Mesendoderm (in vitro differentiated cells): ENCODE data around the gene PTGER4. TPM values are rescaled to one million over a fixed set of nuclear protein-coding genes. Genes with fewer than 3 reads are reported as not detected.

ENCODE experiments used
- DNase-seq: peaks from one replicate; pipeline ENCODE4 v3.0.0; 2013
- H2AK5ac ChIP-seq: 2 replicates; pipeline ENCODE4 v1.6.1; 2013; ENCODE audit warnings: low read length, inconsistent platforms
- H2BK120ac ChIP-seq: 2 replicates; pipeline ENCODE4 v1.6.1; 2013; ENCODE audit warnings: low read depth, mild to moderate bottlenecking, low read length, moderate library complexity, mixed read lengths
- H2BK15ac ChIP-seq: replicated peaks from 2 replicates; pipeline ENCODE4 v1.6.1; 2013; ENCODE audit warnings: low read depth, mild to moderate bottlenecking, moderate library complexity
- H2BK5ac ChIP-seq: 2 replicates; pipeline ENCODE4 v1.6.1; 2013; ENCODE audit warnings: low read length, inconsistent platforms
- H3K18ac ChIP-seq: 2 replicates; pipeline ENCODE4 v1.6.1; 2013; ENCODE audit warnings: mild to moderate bottlenecking, low read length, mixed read lengths
- H3K23ac ChIP-seq: one replicate; pipeline ENCODE4 v1.6.1; 2013; ENCODE audit warnings: low read length
- H3K27ac ChIP-seq: 2 replicates; pipeline ENCODE4 v1.5.1; 2013; ENCODE audit warnings: low read depth, mild to moderate bottlenecking, inconsistent platforms, low read length, moderate library complexity
- H3K27me3 ChIP-seq: 2 replicates; pipeline ENCODE4 v1.6.1; 2013; ENCODE audit warnings: low read length, control low read depth, mild to moderate bottlenecking, inconsistent platforms; ENCODE audit not compliant: insufficient read depth, poor library complexity
- H3K36me3 ChIP-seq: 2 replicates; pipeline ENCODE4 v1.6.1; 2013; ENCODE audit warnings: low read length, inconsistent platforms; ENCODE audit not compliant: control insufficient read depth, insufficient read depth
- H3K4ac ChIP-seq: one replicate; pipeline ENCODE4 v1.6.1; 2013; ENCODE audit warnings: low read depth, mild to moderate bottlenecking, low read length, moderate library complexity
- H3K4me1 ChIP-seq: 2 replicates; pipeline ENCODE4 v1.6.1; 2013; ENCODE audit warnings: low read depth, low read length, inconsistent platforms; ENCODE audit not compliant: control insufficient read depth
- H3K4me2 ChIP-seq: 2 replicates; pipeline ENCODE4 v1.6.1; 2013; ENCODE audit warnings: low read length
- H3K4me3 ChIP-seq: 2 replicates; pipeline ENCODE4 v1.5.1; 2013; ENCODE audit warnings: mild to moderate bottlenecking, low read length
- H3K56ac ChIP-seq: one replicate; pipeline ENCODE4 v1.6.1; 2013; ENCODE audit warnings: low read length
- H3K79me1 ChIP-seq: 2 replicates; pipeline ENCODE4 v1.6.1; 2013; ENCODE audit warnings: low read length, inconsistent platforms
- H3K79me2 ChIP-seq: 2 replicates; pipeline ENCODE4 v1.6.1; 2013; ENCODE audit warnings: mild to moderate bottlenecking, low read length; ENCODE audit not compliant: control insufficient read depth, insufficient read depth
- H3K9ac ChIP-seq: 2 replicates; pipeline ENCODE4 v1.6.1; 2013; ENCODE audit warnings: low read length, inconsistent platforms
- H4K5ac ChIP-seq: one replicate; pipeline ENCODE4 v1.6.1; 2013; ENCODE audit warnings: low read length
- H4K8ac ChIP-seq: one replicate; pipeline ENCODE4 v1.6.1; 2013; ENCODE audit warnings: low read depth, mild to moderate bottlenecking, control low read depth, low read length, moderate library complexity
- WGBS: extraction: QIAGEN DNeasy Blood & Tissue Kit; methylation state at CpG from one replicate; pipeline ENCODE4 v1.1.7; 2013; ENCODE audit warnings: low lambda C conversion rate, missing lambda C conversion rate; ENCODE audit not compliant: insufficient coverage; ENCODE audit errors: extremely low coverage; 5-methylcytosine and 5-hydroxymethylcytosine counted together
- small RNA-seq: library from polyadenylated mRNA; stranded (forward); fragments of <200 nt; extraction: miRNeasy Mini kit (QIAGEN cat#:217004); gene quantifications from one replicate; pipeline ENCODE3, GENCODE V24; 2013; ENCODE audit not compliant: insufficient read depth

The PTGER4 gene

GRCh38 chr5:40736103-40736875 lies 56.6 kb downstream of the PTGER4 start:
- Histone ChIP-seq H3K79me2 (no peaks in the 10 kb centered on the region), H3K27ac (no peak overlapping the region), H3K9ac (no peak overlapping the region), H2BK15ac (no peak overlapping the region), H3K4me1 (peaks cover 1% of the 10 kb centered on the region), H3K36me3 (no peaks in the 10 kb centered on the region), H3K79me1 (no peaks in the 10 kb centered on the region), H4K5ac (no peak overlapping the region), H4K8ac (no peak overlapping the region), H3K4me2 (no peak overlapping the region), H2AK5ac (no peak overlapping the region), H3K23ac (no peak overlapping the region), H3K27me3 (no peaks in the 10 kb centered on the region), H3K56ac (no peak overlapping the region), H2BK120ac (no peak overlapping the region), H3K18ac (no peak overlapping the region), H3K4me3 (no peak overlapping the region), H3K4ac (no peak overlapping the region), H2BK5ac (no peak overlapping the region)
- peak; percentile 59 for DNase-seq
- WGBS: no CpG with 5 or more reads among the region's 1 CpG

GRCh38 chr5:40738502-40738901 lies 58.8 kb downstream of the PTGER4 start:
- Histone ChIP-seq H4K8ac (no peak overlapping the region), H3K27me3 (no peaks in the 10 kb centered on the region), H3K27ac (no peak overlapping the region), H3K56ac (no peak overlapping the region), H2BK15ac (no peak overlapping the region), H3K4ac (no peak overlapping the region), H2BK5ac (no peak overlapping the region), H3K9ac (no peak overlapping the region), H3K36me3 (no peaks in the 10 kb centered on the region), H3K23ac (no peak overlapping the region), H2AK5ac (no peak overlapping the region), H3K79me2 (no peaks in the 10 kb centered on the region), H3K4me1 (peaks cover 1% of the 10 kb centered on the region), H3K4me2 (no peak overlapping the region), H3K18ac (no peak overlapping the region), H3K4me3 (no peak overlapping the region), H3K79me1 (no peaks in the 10 kb centered on the region), H2BK120ac (no peak overlapping the region), H4K5ac (no peak overlapping the region)
- no peak for DNase-seq

Small RNA genes within 50 kb of the gene (small RNA-seq; reads per million reads assigned to genes)
- not detected for gene RF00092
